K562 (cell line): ENCODE results near the gene AHNAK. TPM values are rescaled to one million over a fixed set of nuclear protein-coding genes. Genes with fewer than 3 reads are reported as not detected.

Experiments used
- ATAC-seq: fragments of 200-7000 bp; cut with Tn5 transposase; 3 replicates; pipeline ENCODE4 v1.9.1; 2020; ENCODE audit warnings: moderate library complexity
- BruUV-seq: library from RNA; stranded (reverse); fragments of 400-500 nt; replicated peaks from 2 replicates; lab custom pipeline; 2021; lab: Mats Ljungman, UMichigan
- CTCF ChIA-PET: fragments of 300-600 bp; formaldehyde crosslinking; extraction: SDS; loops from one replicate; lab custom pipeline; 2021; ENCODE audit warnings: low intra/inter-chr PET ratio; lab: Yijun Ruan, JAX
- POLR2A ChIA-PET: fragments of 300-600, 350-650 bp; sonication (Branson Sonifier 250); formaldehyde crosslinking; extraction: SDS; loops from one replicate; lab custom pipeline; 2021; ENCODE audit warnings: antibody characterized with exemption, inconsistent platforms; lab: Yijun Ruan, JAX
- DNase-seq, 4 experiments: peaks; one replicate each; pipeline versions ENCODE4 v3.0.0 to v3.0.0-alpha.2; 2011 to 2018; ENCODE audit warnings: low spot score in 3 of 4, mixed read lengths in 3 of 4; ENCODE audit errors: extremely low read depth in 1 of 4
- FAIRE-seq: peaks from 2 replicates; lab custom pipeline; 2011; peaks lifted over from hg19 to GRCh38; lab: Jason Lieb, UNC
- H2AFZ ChIP-seq: 2 replicates; pipeline ENCODE4 v1.6.0; 2011; ENCODE audit warnings: low read depth, low read length, control low read depth, inconsistent platforms
- H3K27ac ChIP-seq: fragments of 200-600 bp; 3 replicates; pipeline ENCODE4 v1.8.0; 2011; ENCODE audit warnings: low read depth, mild to moderate bottlenecking, control low read depth, inconsistent platforms, low read length, moderate library complexity, mixed read lengths; ENCODE audit errors: extremely low read depth
- H3K27me3 ChIP-seq, 2 experiments: fragments of 300-600 bp in 1 of 2; 2 replicates in 1 of 2; 3 replicates in 1 of 2; pipeline versions ENCODE4 v1.6.0 to v1.8.0; 2011; ENCODE audit warnings: inconsistent platforms in 2 of 2, low read length in 2 of 2, mild to moderate bottlenecking in 1 of 2, mixed read lengths in 1 of 2, moderate library complexity in 1 of 2; ENCODE audit not compliant: control insufficient read depth in 2 of 2, insufficient read depth in 2 of 2
- H3K36me3 ChIP-seq: fragments of 300-600 bp; 3 replicates; pipeline ENCODE4 v1.8.0; 2011; ENCODE audit warnings: mild to moderate bottlenecking, low read length, inconsistent platforms; ENCODE audit not compliant: control insufficient read depth, insufficient read depth
- H3K4me1 ChIP-seq, 2 experiments: fragments of 200-600 bp in 1 of 2; replicated peaks in 1 of 2; 2 replicates in 1 of 2; 3 replicates in 1 of 2; pipeline versions ENCODE4 v1.5.1 to v1.8.0; 2011; ENCODE audit warnings: inconsistent platforms in 2 of 2, low read length in 2 of 2, mild to moderate bottlenecking in 1 of 2, mixed read lengths in 1 of 2, moderate library complexity in 1 of 2; ENCODE audit not compliant: control insufficient read depth in 2 of 2, insufficient read depth in 2 of 2
- H3K4me2 ChIP-seq: 2 replicates; pipeline ENCODE4 v1.6.1; 2011; ENCODE audit warnings: low read length, control low read depth, inconsistent platforms, mixed read lengths; ENCODE audit not compliant: insufficient read depth
- H3K4me3 ChIP-seq: fragments of 200-600 bp; sonication (generic), shearing (Covaris generic); 2 replicates; pipeline ENCODE4 v1.5.1; 2016; ENCODE audit warnings: control low read depth, inconsistent platforms
- H3K79me2 ChIP-seq: fragments of 200-600 bp; 3 replicates; pipeline ENCODE4 v1.8.0; 2011; ENCODE audit warnings: low read length, inconsistent platforms; ENCODE audit not compliant: control insufficient read depth, insufficient read depth
- H3K9ac ChIP-seq, 2 experiments: 2 replicates each; pipeline versions ENCODE4 v1.6.0 to v1.6.1; 2011; ENCODE audit warnings: low read depth in 2 of 2, low read length in 2 of 2, control low read depth in 1 of 2, inconsistent platforms in 1 of 2, mild to moderate bottlenecking in 1 of 2, mixed read lengths in 1 of 2; ENCODE audit not compliant: insufficient read depth in 1 of 2
- H3K9me1 ChIP-seq: one replicate; pipeline ENCODE4 v1.6.0; 2011; ENCODE audit warnings: inconsistent platforms, mild to moderate bottlenecking, low read length, moderate library complexity; ENCODE audit not compliant: control insufficient read depth, insufficient read depth
- H3K9me3 ChIP-seq: replicated peaks from 2 replicates; pipeline ENCODE4 v1.5.1; 2011; ENCODE audit warnings: low read depth, low read length, inconsistent platforms; ENCODE audit not compliant: control insufficient read depth, insufficient read depth
- H4K20me1 ChIP-seq: replicated peaks from 2 replicates; pipeline ENCODE4 v1.6.1; 2011; ENCODE audit warnings: low read length, inconsistent platforms, mixed read lengths; ENCODE audit not compliant: control insufficient read depth, insufficient read depth
- ATF4 ChIP-seq: fragments of 450-650 bp; formaldehyde crosslinking; IDR thresholded peaks from 2 replicates; pipeline ENCODE4 v1.4.0; 2022; ENCODE audit warnings: mild to moderate bottlenecking, moderate library complexity
- CHD1 ChIP-seq: fragments of 200-600 bp; sonication (generic); IDR thresholded peaks from one replicate; pipeline ENCODE4 v1.6.1; 2012; ENCODE audit warnings: mild to moderate bottlenecking, moderate library complexity, low read length, inconsistent platforms
- MLX ChIP-seq, 2 experiments: fragments of 450-650 bp in 1 of 2; sonication (generic) in 1 of 2; formaldehyde crosslinking; conservative IDR thresholded peaks; 2 replicates each; pipeline versions ENCODE4 v1.4.0 to v1.8.1; 2020 to 2022; ENCODE audit warnings: mild to moderate bottlenecking in 1 of 2, missing genetic modification reagents in 1 of 2
- PBX2 ChIP-seq, 2 experiments: IDR thresholded peaks in 1 of 2; conservative IDR thresholded peaks in 1 of 2; 2 replicates each; pipeline ENCODE4 v1.6.1; 2016; ENCODE audit warnings: low read depth in 2 of 2, mild to moderate bottlenecking in 1 of 2, missing compliant biosample characterization in 1 of 2, missing genetic modification characterization in 1 of 2, moderate library complexity in 1 of 2
- PCBP1 ChIP-seq: fragments of 200-400 bp; formaldehyde crosslinking; IDR thresholded peaks from 2 replicates; pipeline ENCODE4 v1.6.1; 2018; ENCODE audit warnings: mild to moderate bottlenecking, low read depth, low read length; ENCODE audit not compliant: poor library complexity, severe bottlenecking
- POLR2AphosphoS5 ChIP-seq: IDR thresholded peaks from 2 replicates; pipeline ENCODE4 v1.6.1; 2011; ENCODE audit warnings: mild to moderate bottlenecking, low read depth, low read length, moderate library complexity; ENCODE audit not compliant: control insufficient read depth, insufficient read depth
- ZZZ3 ChIP-seq: fragments of 450-650 bp; IDR thresholded peaks from 2 replicates; pipeline ENCODE4 v1.6.1; 2016; ENCODE audit warnings: antibody characterized with exemption, mild to moderate bottlenecking, moderate library complexity
- WGBS: fragments of 100-300 bp; shearing (Covaris generic); methylation state at CpG from one replicate; pipeline ENCODE4 v1.1.6; 2016; ENCODE audit warnings: low coverage, mixed read lengths; ENCODE audit not compliant: insufficient coverage; ENCODE audit errors: missing lambda C conversion rate; 5-methylcytosine and 5-hydroxymethylcytosine counted together
- in situ Hi-C: fragments of 300-500 bp; cut with MboI; formaldehyde crosslinking; loops from 4 replicates; pipeline ENCODE4 v1.15.0; 2018; ENCODE audit warnings: inconsistent platforms, mixed read lengths
- intact Hi-C: fragments of 100-400 bp; cut with micrococcal nuclease; formaldehyde crosslinking; loops from 2 replicates; pipeline ENCODE4 v1.14.2; 2022
- polyA plus RNA-seq, 8 experiments: library from polyadenylated mRNA; depleted of rRNA in 4 of 8; stranded (reverse) in 5 of 8; unstranded in 3 of 8; fragments of >200 nt; fragmentation: Nextera tagmentation in 2 of 8; fragmentation: Illumina TruSeq in 1 of 8; extraction: Ambion mirVana in 2 of 8; extraction: Trizol in 1 of 8; gene quantifications; 2 replicates each; pipeline versions ENCODE4 v1.2.1 to v1.2.3, GENCODE V29; 2011 to 2014; ENCODE audit warnings: inconsistent platforms in 1 of 8, missing spikeins in 1 of 8
- total RNA-seq, 7 experiments: library from RNA; depleted of rRNA in 6 of 7; stranded (reverse); fragments of >200 nt in 6 of 7; fragmentation: Illumina TruSeq in 2 of 7; extraction: Trizol in 2 of 7; gene quantifications; 2 replicates each; pipeline versions ENCODE4 v1.2.1 to v1.2.3, GENCODE V29; 2011 to 2021; ENCODE audit warnings: low replicate concordance in 1 of 7

The AHNAK gene
- total and polyA plus RNA-seq, 9 of the 15 experiments (the other 6 are each of a cell fraction or from before 2014, with no cell fraction given) = 1.5 to 89.7 (median 45.0) TPM

DNA sequence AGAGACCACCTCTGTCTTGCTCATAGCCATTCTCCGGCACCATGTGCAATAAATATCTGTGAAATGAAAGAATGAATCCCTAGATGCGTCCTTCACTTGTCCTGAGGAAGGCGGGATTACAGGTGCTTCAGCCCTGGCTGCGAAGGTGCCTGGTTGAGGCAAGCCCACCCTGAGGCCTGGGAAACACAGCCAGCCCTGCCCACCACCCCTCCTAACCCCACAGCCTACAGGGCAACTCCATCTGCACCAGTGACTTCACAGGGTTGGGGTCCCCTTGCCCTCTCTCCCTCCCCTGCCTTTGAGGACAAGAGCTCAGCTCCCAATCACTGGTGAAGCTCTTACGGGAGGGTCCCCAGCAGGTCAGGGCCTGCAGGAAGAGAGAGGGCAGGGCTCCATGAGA lies 145.2 kb downstream of the AHNAK start:
- BruUV-seq = no TSS peak
- Histone ChIP-seq H3K36me3 (no peaks in the 10 kb centered on the region), H3K9me1 (no peaks in the 10 kb centered on the region), H3K79me2 (no peaks in the 10 kb centered on the region), H2AFZ (peak overlapping the region; percentile 75; the same call in 1 of the 2 replicates), H3K27ac (no peak overlapping the region), H3K4me2 (no peak overlapping the region), H4K20me1 (no peaks in the 10 kb centered on the region), H3K4me3 (no peak overlapping the region), H3K27me3 (no peaks in the 10 kb centered on the region), H3K9me3 (no peaks in the 10 kb centered on the region), H3K4me1 (peaks cover 41 to 58% of the 10 kb centered on the region in 2 experiments), H3K9ac (peak overlapping the region in 1 of 2 experiments; percentile 63; a peak in 2 of 4 replicates)
- in situ Hi-C loops (no loop called here), intact Hi-C loops (no loop called here)
- POLR2A ChIA-PET = interaction anchor here (0.6 to 1.0 kb wide), 6 partner anchors 99 to 270 kb away, joined by 3 to 5 read pairs (median 4); partner anchors contain the start of genes AHNAK and UQCC3
- no peak for DNase-seq
- 85% methylated on average over 5 of the region's 5 CpGs for WGBS
- no peak for ATAC-seq
- TF ChIP-seq PBX2 (CRISPR knock-in tag; IDR thresholded peaks at IDR 0.05; ENCODE audit: low read depth) (no peak), PBX2 (tag; conservative IDR thresholded peaks at IDR 0.05; ENCODE audit: low read depth) (no peak), ZZZ3 (no peak), POLR2AphosphoS5 (no peak), ATF4 (CRISPR knock-in tag) (no peak), PCBP1 (no peak), MLX (CRISPR knock-in tag; conservative IDR thresholded peaks at IDR 0.05) (no peak), CHD1 (no peak)
- CTCF ChIA-PET = no interaction called here
- no peak for FAIRE-seq
